D721Med (cell line): ENCODE results near the gene CREG1.

ENCODE experiments used
- DNase-seq: peaks from one replicate; pipeline ENCODE4 v3.0.0; 2011; ENCODE audit warnings: low spot score; ENCODE audit not compliant: insufficient read length
- FAIRE-seq: peaks from 2 replicates; lab custom pipeline; 2011; peaks lifted over from hg19 to GRCh38; lab: Jason Lieb, UNC
- TF ChIP-seq, protein P1 (sequence below): IDR thresholded peaks from 2 replicates; pipeline ENCODE4 v1.5.1; 2012; ENCODE audit warnings: mild to moderate bottlenecking, control low read depth; ENCODE audit not compliant: insufficient read depth; ENCODE audit errors: missing control alignments

The CREG1 gene

DNA sequence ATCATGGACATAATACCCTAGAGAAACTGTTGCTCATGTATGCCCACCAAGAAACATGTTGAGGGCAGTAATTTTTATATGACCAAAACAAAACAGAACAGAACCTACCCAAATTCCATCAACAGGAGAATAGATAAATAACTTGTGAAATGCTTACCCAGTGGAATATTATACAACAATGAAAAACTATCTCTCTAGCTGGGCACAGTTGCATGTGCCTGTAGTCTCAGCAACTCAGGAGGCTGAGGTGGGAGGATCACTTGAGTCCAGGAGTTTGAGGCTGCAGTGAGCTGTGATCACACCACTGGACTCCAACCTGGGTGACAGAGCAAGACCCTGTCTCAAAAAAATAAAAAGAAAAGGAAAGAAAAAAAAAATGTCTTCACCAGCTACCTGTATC lies 38.9 kb upstream of the CREG1 start:
- FAIRE-seq (no peak), DNase-seq (no peak)
- TF ChIP-seq, protein P1, sequence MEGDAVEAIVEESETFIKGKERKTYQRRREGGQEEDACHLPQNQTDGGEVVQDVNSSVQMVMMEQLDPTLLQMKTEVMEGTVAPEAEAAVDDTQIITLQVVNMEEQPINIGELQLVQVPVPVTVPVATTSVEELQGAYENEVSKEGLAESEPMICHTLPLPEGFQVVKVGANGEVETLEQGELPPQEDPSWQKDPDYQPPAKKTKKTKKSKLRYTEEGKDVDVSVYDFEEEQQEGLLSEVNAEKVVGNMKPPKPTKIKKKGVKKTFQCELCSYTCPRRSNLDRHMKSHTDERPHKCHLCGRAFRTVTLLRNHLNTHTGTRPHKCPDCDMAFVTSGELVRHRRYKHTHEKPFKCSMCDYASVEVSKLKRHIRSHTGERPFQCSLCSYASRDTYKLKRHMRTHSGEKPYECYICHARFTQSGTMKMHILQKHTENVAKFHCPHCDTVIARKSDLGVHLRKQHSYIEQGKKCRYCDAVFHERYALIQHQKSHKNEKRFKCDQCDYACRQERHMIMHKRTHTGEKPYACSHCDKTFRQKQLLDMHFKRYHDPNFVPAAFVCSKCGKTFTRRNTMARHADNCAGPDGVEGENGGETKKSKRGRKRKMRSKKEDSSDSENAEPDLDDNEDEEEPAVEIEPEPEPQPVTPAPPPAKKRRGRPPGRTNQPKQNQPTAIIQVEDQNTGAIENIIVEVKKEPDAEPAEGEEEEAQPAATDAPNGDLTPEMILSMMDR: no peak

DNA sequence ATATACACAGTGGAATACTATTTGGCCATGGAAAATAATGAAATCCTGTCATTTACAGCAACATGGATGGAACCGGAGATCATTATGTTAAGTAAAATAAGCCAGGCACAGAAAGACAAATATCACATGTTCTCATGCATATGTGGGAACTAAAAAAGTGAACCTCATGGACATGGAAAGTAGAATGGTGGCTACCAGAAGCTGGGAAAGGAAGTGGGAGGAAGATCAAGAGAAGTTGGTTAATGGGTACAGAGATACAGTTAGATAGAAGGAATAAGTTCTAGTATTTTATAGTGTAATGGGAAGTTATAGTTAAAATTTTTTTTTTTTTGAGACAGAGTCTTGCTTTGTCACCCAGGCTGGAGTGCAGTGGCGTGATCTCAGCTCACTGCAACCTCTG lies 34.8 kb upstream of the CREG1 start:
- FAIRE-seq: no peak
- no peak for DNase-seq
- TF ChIP-seq, protein P1: no peak

DNA sequence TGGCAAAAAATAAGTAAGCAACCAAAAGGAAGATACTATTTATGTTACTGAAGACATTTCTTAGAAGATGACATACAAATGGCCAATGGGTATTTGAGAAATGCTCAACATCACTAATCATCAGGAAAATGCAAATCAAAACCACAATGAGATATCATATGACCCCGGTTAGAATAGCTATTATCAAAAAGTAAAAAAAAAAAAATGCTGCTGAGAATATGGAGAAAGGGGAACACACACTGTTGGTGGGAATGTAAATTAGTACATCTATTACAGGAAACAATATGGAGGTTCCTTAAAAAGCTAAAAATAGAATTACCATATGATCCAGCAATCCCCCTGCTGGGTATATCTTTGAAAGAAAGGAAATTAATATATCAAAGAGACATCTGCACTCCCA lies 34.3 kb upstream of the CREG1 start:
- FAIRE-seq: no peak
- TF ChIP-seq, protein P1: no peak
- no peak for DNase-seq

DNA sequence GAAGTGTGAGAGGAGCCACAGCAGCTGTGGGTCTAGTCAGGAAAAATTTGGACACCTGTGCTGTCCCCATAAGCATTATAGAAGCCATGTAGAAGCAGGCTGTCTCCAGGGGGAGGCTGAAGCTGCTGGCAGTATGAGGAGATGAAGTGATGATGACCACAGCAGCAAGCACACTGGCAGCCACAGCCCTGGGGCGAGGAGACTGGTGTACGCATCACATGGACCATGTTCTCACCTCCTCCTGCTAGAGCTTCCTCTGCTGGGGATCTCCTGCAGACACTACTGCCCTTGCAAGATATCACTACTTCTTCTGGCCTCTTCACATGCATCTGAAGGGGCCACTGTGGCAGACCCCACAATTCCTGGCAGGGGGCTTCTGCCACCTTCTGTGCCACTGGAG lies 33.8 kb upstream of the CREG1 start:
- FAIRE-seq: no peak
- no peak for DNase-seq
- TF ChIP-seq, protein P1: no peak

DNA sequence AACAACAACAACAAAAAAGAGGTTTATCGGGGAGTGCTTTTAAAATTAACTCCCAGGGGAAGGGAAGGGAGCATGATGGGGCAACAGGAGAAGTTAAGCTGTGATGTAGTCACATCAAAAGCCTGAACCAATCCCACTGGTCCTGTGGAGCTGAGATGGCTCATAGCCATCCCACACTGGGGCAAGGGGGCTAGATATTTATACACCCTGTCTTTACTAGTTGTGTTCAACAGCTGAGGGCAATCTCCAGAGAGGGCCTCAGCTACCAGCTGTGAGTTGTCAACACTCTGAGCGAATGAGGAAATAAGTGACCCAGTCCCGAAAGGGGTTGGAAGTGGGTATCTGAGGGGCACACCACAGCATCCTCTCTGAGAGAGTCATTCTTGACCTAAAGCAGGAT lies 31.0 kb upstream of the CREG1 start:
- no peak for DNase-seq
- FAIRE-seq: no peak
- TF ChIP-seq, protein P1: no peak

DNA sequence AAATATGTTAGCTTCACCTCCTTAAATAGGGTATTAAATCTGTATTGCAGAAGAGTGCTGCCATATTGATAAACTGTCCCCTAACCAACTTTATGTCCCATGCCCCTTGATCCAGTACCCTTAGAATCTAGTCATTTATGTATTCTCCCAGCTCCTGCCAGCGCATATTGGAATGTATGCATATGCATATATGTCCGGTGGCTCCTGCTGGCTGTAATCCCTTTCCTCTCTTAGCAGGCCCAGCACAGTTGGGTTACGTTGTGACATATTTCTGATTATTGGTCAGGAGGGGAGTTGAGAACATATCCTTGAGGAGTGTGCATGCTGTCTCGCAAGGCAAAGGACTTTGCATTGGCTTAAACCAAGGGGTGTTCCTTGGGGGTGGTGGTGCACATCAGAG lies 29.2 kb upstream of the CREG1 start:
- no peak for FAIRE-seq
- TF ChIP-seq, protein P1: no peak

DNA sequence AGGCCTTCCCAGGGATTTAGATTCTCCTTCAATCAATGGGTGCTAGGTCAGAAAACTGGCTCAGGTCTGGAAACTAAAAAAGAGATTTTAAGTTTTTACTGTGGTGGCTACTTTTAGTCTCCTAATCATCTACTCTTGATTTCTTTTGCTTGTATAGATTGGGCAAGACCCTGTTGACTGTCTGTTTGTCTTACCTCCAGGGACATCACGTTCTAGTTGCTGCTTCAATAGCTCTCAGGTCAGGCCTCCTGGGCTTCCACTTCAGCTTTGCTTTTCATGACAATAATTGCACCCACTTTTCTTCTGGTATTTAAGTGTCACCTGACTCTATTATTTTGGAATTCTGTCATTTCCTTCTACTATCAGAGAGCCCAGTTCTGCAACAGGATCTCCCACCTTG lies 28.5 kb upstream of the CREG1 start:
- FAIRE-seq (no peak), DNase-seq (no peak)
- TF ChIP-seq, protein P1: no peak

More for the DNA sequence above, 29.2 kb upstream of the CREG1 start:
- no peak for DNase-seq
